GM12878 (cell line): Measurements from ENCODE around the gene ARFGAP2. TPM values are rescaled to one million over a fixed set of nuclear protein-coding genes. Genes with fewer than 3 reads are reported as not detected.

Source experiments
- ATAC-seq: fragments of 200-7000 bp; cut with Tn5 transposase; 3 replicates; pipeline ENCODE4 v1.9.1; 2020; ENCODE audit warnings: mild to moderate bottlenecking, moderate library complexity
- BruUV-seq: library from RNA; stranded (reverse); fragments of 400-500 nt; replicated peaks from 2 replicates; lab custom pipeline; 2021; lab: Mats Ljungman, UMichigan
- CTCF ChIA-PET: fragments of 300-600 bp; sonication (Branson Sonifier 250); formaldehyde crosslinking; extraction: SDS; loops from one replicate; lab custom pipeline; 2021; ENCODE audit warnings: inconsistent platforms; lab: Yijun Ruan, JAX
- POLR2A ChIA-PET: fragments of 350-600 bp; formaldehyde crosslinking; extraction: SDS; loops from one replicate; lab custom pipeline; 2021; ENCODE audit warnings: inconsistent platforms; lab: Charles Lee
- RAD21 ChIA-PET: fragments of 300-600 bp; sonication (Branson Sonifier 250); formaldehyde crosslinking; loops from one replicate; lab custom pipeline; 2023; ENCODE audit warnings: antibody characterized with exemption; ENCODE audit not compliant: unreplicated experiment; lab: Charles Lee
- SMC1A ChIA-PET: fragments of 300-600 bp; sonication (Branson Sonifier 250); formaldehyde crosslinking; loops from one replicate; lab custom pipeline; 2023; ENCODE audit not compliant: unreplicated experiment, uncharacterized antibody; lab: Charles Lee
- DNase-seq: peaks from one replicate; pipeline ENCODE4 v3.0.0-alpha.2; 2011; ENCODE audit warnings: low read depth, low spot score
- FAIRE-seq: peaks from 3 replicates; lab custom pipeline; 2011; peaks lifted over from hg19 to GRCh38; lab: Jason Lieb, UNC
- H2AFZ ChIP-seq: 2 replicates; pipeline ENCODE4 v1.6.0; 2011; ENCODE audit warnings: low read depth, low read length, control low read depth; ENCODE audit not compliant: control insufficient read depth
- H3K27ac ChIP-seq: 2 replicates; pipeline ENCODE4 v1.5.1; 2011; ENCODE audit warnings: control low read depth; ENCODE audit not compliant: control insufficient read depth, insufficient read depth
- H3K27me3 ChIP-seq, 2 experiments: replicated peaks in 1 of 2; 2 replicates each; pipeline versions ENCODE4 v1.6.0 to v1.6.1; 2011; ENCODE audit warnings: low read length in 1 of 2; ENCODE audit not compliant: control insufficient read depth in 2 of 2, insufficient read depth in 2 of 2
- H3K36me3 ChIP-seq, 2 experiments: 2 replicates each; pipeline ENCODE4 v1.5.1; 2011; ENCODE audit warnings: low read length in 1 of 2; ENCODE audit not compliant: control insufficient read depth in 2 of 2, insufficient read depth in 2 of 2
- H3K4me1 ChIP-seq: 2 replicates; pipeline ENCODE4 v1.6.1; 2011; ENCODE audit warnings: mild to moderate bottlenecking, low read length, moderate library complexity, mixed read lengths; ENCODE audit not compliant: control insufficient read depth, insufficient read depth
- H3K4me2 ChIP-seq: 2 replicates; pipeline ENCODE4 v1.6.0; 2011; ENCODE audit warnings: control low read depth; ENCODE audit not compliant: control insufficient read depth, insufficient read depth
- H3K4me3 ChIP-seq: fragments of 200-600 bp; sonication (generic); 2 replicates; pipeline ENCODE4 v1.5.1; 2016
- H3K79me2 ChIP-seq: 2 replicates; pipeline ENCODE4 v1.6.0; 2011; ENCODE audit warnings: low read length; ENCODE audit not compliant: control insufficient read depth, insufficient read depth
- H3K9ac ChIP-seq: 2 replicates; pipeline ENCODE4 v1.8.0; 2011; ENCODE audit warnings: low read length, control low read depth, mixed read lengths; ENCODE audit not compliant: control insufficient read depth, insufficient read depth
- H3K9me3 ChIP-seq: replicated peaks from 3 replicates; pipeline ENCODE4 v1.5.1; 2011; ENCODE audit warnings: mild to moderate bottlenecking, low read length; ENCODE audit not compliant: control insufficient read depth, insufficient read depth
- H4K20me1 ChIP-seq: 2 replicates; pipeline ENCODE4 v1.6.0; 2011; ENCODE audit not compliant: control insufficient read depth, insufficient read depth
- BMI1 ChIP-seq: fragments of 450-650 bp; IDR thresholded peaks from 2 replicates; pipeline ENCODE4 v1.6.1; 2016; ENCODE audit warnings: mild to moderate bottlenecking, moderate library complexity, borderline replicate concordance
- E2F4 ChIP-seq: IDR thresholded peaks from 2 replicates; pipeline ENCODE4 v1.6.1; 2012; ENCODE audit warnings: low read depth, low read length, improper control_type of control experiment
- ELK1 ChIP-seq: IDR thresholded peaks from 2 replicates; pipeline ENCODE4 v1.6.1; 2012; ENCODE audit warnings: low read depth, low read length, improper control_type of control experiment
- GATAD2B ChIP-seq: fragments of 450-650 bp; conservative IDR thresholded peaks from 2 replicates; pipeline ENCODE4 v1.6.1; 2017; ENCODE audit warnings: low read depth, mild to moderate bottlenecking, moderate library complexity
- HCFC1 ChIP-seq: fragments of 150-350 bp; IDR thresholded peaks from 2 replicates; pipeline ENCODE4 v1.6.1; 2014; ENCODE audit warnings: low read length
- NR2C1 ChIP-seq: fragments of 450-650 bp; IDR thresholded peaks from 2 replicates; pipeline ENCODE4 v1.6.1; 2017; ENCODE audit warnings: antibody characterized with exemption, mild to moderate bottlenecking, moderate library complexity
- NR2C2 ChIP-seq: IDR thresholded peaks from 2 replicates; pipeline ENCODE4 v1.6.1; 2011; ENCODE audit warnings: borderline replicate concordance, low read depth; ENCODE audit not compliant: control insufficient read depth, insufficient read length
- PML ChIP-seq: IDR thresholded peaks from 2 replicates; pipeline ENCODE4 v1.6.1; 2012; ENCODE audit warnings: low read length, inconsistent platforms
- POLR2A ChIP-seq: IDR thresholded peaks from 2 replicates; pipeline ENCODE4 v1.6.1; 2011; ENCODE audit warnings: low read depth, mild to moderate bottlenecking, low read length
- PRDM15 ChIP-seq: fragments of 450-650 bp; formaldehyde crosslinking; IDR thresholded peaks from 2 replicates; pipeline ENCODE4 v1.4.0; 2020; ENCODE audit warnings: mild to moderate bottlenecking, moderate library complexity
- REST ChIP-seq: IDR thresholded peaks from 2 replicates; pipeline ENCODE4 v1.6.1; 2012; ENCODE audit warnings: mild to moderate bottlenecking, low read depth, low read length
- USF1 ChIP-seq: IDR thresholded peaks from 2 replicates; pipeline ENCODE4 v1.6.1; 2011; ENCODE audit warnings: borderline replicate concordance, low read depth, mild to moderate bottlenecking, moderate library complexity, mixed read lengths, low read length; ENCODE audit not compliant: insufficient read depth; ENCODE audit errors: extremely low read length
- ZNF274 ChIP-seq: IDR thresholded peaks from one replicate; pipeline ENCODE4 v1.8.0; 2011; ENCODE audit not compliant: insufficient read length, insufficient read depth
- WGBS: methylation state at CpG from one replicate; pipeline ENCODE4 v1.1.6; 2016; ENCODE audit warnings: low lambda C conversion rate; ENCODE audit not compliant: insufficient replicate concordance, insufficient coverage; ENCODE audit errors: missing lambda C conversion rate; 5-methylcytosine and 5-hydroxymethylcytosine counted together
- in situ Hi-C: fragments of 300-500 bp; cut with MboI; formaldehyde crosslinking; loops from 9 replicates; pipeline ENCODE4 v1.14.3; 2018; ENCODE audit warnings: mixed read lengths
- intact Hi-C: fragments of 100-400 bp; cut with micrococcal nuclease; formaldehyde crosslinking; loops from one replicate; pipeline ENCODE4 v1.14.2; 2022; ENCODE audit not compliant: unreplicated experiment
- polyA plus RNA-seq, 11 experiments: library from polyadenylated mRNA; depleted of rRNA in 4 of 11; unstranded in 6 of 11; stranded (reverse) in 5 of 11; fragments of >200 nt; fragmentation: Nextera tagmentation in 4 of 11; fragmentation: Illumina TruSeq in 1 of 11; extraction: Ambion mirVana in 4 of 11; extraction: Trizol in 1 of 11; gene quantifications; 1 replicate in 1 of 11; 2 replicates in 10 of 11; pipeline versions ENCODE4 v1.2.1 to v1.2.3, GENCODE V29; 2011 to 2016; ENCODE audit warnings: inconsistent platforms in 2 of 11, missing spikeins in 2 of 11, low read depth in 1 of 11
- total RNA-seq, 4 experiments: library from RNA; depleted of rRNA in 3 of 4; stranded (reverse); fragments of >200 nt in 3 of 4; fragmentation: Illumina TruSeq in 1 of 4; extraction: Trizol in 1 of 4; gene quantifications; 2 replicates each; pipeline versions ENCODE4 v1.2.1 to v1.2.3, GENCODE V29; 2013 to 2021

ARFGAP2 gene
- total and polyA plus RNA-seq, 10 of the 15 experiments (the other 5 are each of a cell fraction or from before 2014, with no cell fraction given) = 20.9 to 100 (median 75.5) TPM

GRCh38 chr11:47177846-47178245, 1.2 kb upstream of the ARFGAP2 start:
- intact Hi-C loops (loop anchor here (1.0 to 10.0 kb wide), 9 partner anchors 37 to 667 kb away; partner anchors contain the start of genes ACP2, DDB2, NUP160 and PSMC3), in situ Hi-C loops (loop anchor here (5.0 kb wide), 1 partner anchor 244 kb away; no protein-coding TSS in a partner anchor)
- ATAC-seq (no peak), FAIRE-seq (no peak), DNase-seq (no peak)
- H3K79me2 ChIP-seq = peaks cover 32% of the 10 kb centered on the region
- no TSS peak for BruUV-seq
- peaks cover 3 to 6% of the 10 kb centered on the region in 2 experiments; a peak in 2 of 4 replicates for H3K36me3 ChIP-seq
- POLR2A ChIA-PET = interaction anchor here (0.7 to 1.7 kb wide), 7 partner anchors 10 to 103 kb away, joined by 3 to 6 read pairs (median 3); partner anchors contain the start of gene DDB2
- H3K9ac ChIP-seq = peak overlapping the region; percentile 79
- H3K27ac ChIP-seq = peak overlapping the region; percentile 69
- H3K4me2 ChIP-seq = peak overlapping the region; percentile 93
- peak overlapping the region; percentile 94 for H2AFZ ChIP-seq
- H3K9me3 ChIP-seq = no peaks in the 10 kb centered on the region
- CTCF ChIA-PET = interaction anchor here (0.8 to 6.6 kb wide), 24 partner anchors 10 to 677 kb away, joined by 3 to 88 read pairs (median 5); partner anchors contain the start of genes ACP2, DDB2, MADD and NR1H3
- SMC1A ChIA-PET = interaction anchor here (0.6 to 5.1 kb wide), 9 partner anchors 37 to 275 kb away, joined by 3 to 35 read pairs (median 4); partner anchors contain the start of genes ACP2, DDB2 and NR1H3
- WGBS = 44% methylated on average over 6 of the region's 6 CpGs
- H3K4me3 ChIP-seq = peak overlapping the region; percentile 72; the same call in 1 of the 2 replicates
- no peaks in the 10 kb centered on the region for H3K27me3 ChIP-seq
- RAD21 ChIA-PET = interaction anchor here (0.8 to 3.7 kb wide), 8 partner anchors 36 to 675 kb away, joined by 3 to 29 read pairs (median 3); partner anchors contain the start of gene DDB2
- H3K4me1 ChIP-seq = peaks cover 14% of the 10 kb centered on the region
- H4K20me1 ChIP-seq = no peaks in the 10 kb centered on the region
- TF ChIP-seq USF1 = no peak
- TF ChIP-seq ELK1 = no peak
- TF ChIP-seq NR2C2 = no peak
- TF ChIP-seq GATAD2B = no peak
- TF ChIP-seq BMI1 = no peak
- no peak for TF ChIP-seq POLR2A
- TF ChIP-seq PML = no peak
- no peak for TF ChIP-seq REST
- TF ChIP-seq HCFC1 = no peak
- no peak for TF ChIP-seq NR2C1
- TF ChIP-seq ZNF274 = no peak
- TF ChIP-seq PRDM15 (CRISPR knock-in tag) = no peak
- TF ChIP-seq E2F4 = no peak
